HG02885 (cell line): Measurements from ENCODE around the gene OTOA.
"Not testable (repeated sequence)": the region's sequence is repeated elsewhere in the genome, so short reads cannot be mapped to it uniquely, and the experiment has no call there.

ENCODE experiments used
- ATAC-seq: cut with Tn5 transposase; IDR thresholded peaks from one replicate; pipeline ENCODE4 v1.9.1; 2021; ENCODE audit warnings: mild to moderate bottlenecking; ENCODE audit not compliant: unreplicated experiment, poor library complexity

OTOA gene

DNA sequence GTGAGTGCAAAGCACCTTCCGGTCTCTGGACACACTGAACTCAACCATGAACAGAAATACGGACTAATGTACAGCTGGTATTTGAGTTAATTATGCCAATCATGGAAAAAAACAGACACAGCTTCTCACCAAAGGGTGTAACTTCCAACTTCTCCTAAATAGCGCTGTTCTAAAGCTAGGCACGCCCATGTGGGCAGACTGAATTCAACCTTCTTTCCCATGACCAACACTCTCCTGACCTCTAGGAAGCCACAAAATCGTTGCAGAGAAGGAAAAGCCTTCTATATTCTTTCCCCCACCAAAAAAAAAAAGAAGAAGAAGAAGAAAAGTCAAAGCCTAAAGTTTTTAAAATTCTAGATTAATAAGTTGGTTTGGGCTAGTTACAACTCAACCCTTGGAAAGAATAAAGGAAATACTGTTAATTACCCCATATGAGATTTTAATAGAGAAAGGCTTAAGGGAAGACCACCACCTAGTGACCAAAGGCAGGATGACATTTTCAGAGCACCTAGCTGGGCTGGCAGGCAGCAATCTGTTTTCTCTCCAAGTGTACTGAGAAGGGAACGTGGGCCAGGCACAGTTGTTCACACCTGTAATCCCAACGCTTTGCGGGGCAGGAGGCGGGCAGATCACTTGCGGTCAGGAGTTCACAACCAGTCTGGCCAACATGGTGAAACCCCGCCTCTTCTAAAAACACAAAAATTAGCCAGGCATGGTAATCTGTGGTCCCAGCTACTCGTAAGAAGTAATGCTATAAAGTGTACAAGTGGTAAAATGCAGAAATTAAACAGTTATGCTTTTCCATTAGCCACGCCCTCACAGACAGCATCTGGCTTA is 138.0 kb downstream of the OTOA start:
- not testable (repeated sequence) for ATAC-seq

GRCh38 chr16:21802375-21802663 is 138.6 kb downstream of the OTOA start:
- ATAC-seq: not testable (repeated sequence)
